ENCODE measurements around the gene INSIG1.

DNA sequence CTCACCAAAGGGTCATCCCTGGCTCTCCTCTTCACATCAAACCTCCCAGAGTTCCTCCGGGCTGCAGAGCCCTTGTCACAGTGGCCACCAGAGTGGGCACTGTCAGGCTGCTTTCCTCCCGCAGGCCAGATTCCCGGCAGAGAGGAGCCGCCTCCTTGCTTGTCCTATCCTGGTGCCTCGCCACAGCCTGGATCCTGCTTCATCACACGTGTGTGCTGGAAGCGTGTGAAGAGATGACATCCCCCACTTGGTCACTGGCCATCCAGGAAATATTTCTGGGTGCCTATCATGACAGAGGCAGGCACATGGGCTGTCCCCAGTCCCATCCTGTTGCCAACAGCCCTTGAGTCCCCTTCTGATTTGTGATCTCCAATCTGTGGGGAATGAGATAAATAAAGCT lies 15.0 kb downstream of the INSIG1 start:
- TF ChIP-seq TEAD4 (CRISPR knock-in tag; IDR thresholded peaks at IDR 0.05) (no peak), OVOL2 (CRISPR knock-in tag; IDR thresholded peaks at IDR 0.05; ENCODE audit: borderline replicate concordance) (no peak), CREM (CRISPR knock-in tag; IDR thresholded peaks at IDR 0.05) (no peak), NFE2L1 (CRISPR knock-in tag; IDR thresholded peaks at IDR 0.05) (no peak)
- TF ChIP-seq, protein P1, sequence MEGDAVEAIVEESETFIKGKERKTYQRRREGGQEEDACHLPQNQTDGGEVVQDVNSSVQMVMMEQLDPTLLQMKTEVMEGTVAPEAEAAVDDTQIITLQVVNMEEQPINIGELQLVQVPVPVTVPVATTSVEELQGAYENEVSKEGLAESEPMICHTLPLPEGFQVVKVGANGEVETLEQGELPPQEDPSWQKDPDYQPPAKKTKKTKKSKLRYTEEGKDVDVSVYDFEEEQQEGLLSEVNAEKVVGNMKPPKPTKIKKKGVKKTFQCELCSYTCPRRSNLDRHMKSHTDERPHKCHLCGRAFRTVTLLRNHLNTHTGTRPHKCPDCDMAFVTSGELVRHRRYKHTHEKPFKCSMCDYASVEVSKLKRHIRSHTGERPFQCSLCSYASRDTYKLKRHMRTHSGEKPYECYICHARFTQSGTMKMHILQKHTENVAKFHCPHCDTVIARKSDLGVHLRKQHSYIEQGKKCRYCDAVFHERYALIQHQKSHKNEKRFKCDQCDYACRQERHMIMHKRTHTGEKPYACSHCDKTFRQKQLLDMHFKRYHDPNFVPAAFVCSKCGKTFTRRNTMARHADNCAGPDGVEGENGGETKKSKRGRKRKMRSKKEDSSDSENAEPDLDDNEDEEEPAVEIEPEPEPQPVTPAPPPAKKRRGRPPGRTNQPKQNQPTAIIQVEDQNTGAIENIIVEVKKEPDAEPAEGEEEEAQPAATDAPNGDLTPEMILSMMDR (IDR thresholded peaks at IDR 0.05) = no peak
- TF ChIP-seq, protein P2, sequence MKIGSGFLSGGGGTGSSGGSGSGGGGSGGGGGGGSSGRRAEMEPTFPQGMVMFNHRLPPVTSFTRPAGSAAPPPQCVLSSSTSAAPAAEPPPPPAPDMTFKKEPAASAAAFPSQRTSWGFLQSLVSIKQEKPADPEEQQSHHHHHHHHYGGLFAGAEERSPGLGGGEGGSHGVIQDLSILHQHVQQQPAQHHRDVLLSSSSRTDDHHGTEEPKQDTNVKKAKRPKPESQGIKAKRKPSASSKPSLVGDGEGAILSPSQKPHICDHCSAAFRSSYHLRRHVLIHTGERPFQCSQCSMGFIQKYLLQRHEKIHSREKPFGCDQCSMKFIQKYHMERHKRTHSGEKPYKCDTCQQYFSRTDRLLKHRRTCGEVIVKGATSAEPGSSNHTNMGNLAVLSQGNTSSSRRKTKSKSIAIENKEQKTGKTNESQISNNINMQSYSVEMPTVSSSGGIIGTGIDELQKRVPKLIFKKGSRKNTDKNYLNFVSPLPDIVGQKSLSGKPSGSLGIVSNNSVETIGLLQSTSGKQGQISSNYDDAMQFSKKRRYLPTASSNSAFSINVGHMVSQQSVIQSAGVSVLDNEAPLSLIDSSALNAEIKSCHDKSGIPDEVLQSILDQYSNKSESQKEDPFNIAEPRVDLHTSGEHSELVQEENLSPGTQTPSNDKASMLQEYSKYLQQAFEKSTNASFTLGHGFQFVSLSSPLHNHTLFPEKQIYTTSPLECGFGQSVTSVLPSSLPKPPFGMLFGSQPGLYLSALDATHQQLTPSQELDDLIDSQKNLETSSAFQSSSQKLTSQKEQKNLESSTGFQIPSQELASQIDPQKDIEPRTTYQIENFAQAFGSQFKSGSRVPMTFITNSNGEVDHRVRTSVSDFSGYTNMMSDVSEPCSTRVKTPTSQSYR (CRISPR knock-in tag; IDR thresholded peaks at IDR 0.05) = no peak
- TF ChIP-seq, protein P3, sequence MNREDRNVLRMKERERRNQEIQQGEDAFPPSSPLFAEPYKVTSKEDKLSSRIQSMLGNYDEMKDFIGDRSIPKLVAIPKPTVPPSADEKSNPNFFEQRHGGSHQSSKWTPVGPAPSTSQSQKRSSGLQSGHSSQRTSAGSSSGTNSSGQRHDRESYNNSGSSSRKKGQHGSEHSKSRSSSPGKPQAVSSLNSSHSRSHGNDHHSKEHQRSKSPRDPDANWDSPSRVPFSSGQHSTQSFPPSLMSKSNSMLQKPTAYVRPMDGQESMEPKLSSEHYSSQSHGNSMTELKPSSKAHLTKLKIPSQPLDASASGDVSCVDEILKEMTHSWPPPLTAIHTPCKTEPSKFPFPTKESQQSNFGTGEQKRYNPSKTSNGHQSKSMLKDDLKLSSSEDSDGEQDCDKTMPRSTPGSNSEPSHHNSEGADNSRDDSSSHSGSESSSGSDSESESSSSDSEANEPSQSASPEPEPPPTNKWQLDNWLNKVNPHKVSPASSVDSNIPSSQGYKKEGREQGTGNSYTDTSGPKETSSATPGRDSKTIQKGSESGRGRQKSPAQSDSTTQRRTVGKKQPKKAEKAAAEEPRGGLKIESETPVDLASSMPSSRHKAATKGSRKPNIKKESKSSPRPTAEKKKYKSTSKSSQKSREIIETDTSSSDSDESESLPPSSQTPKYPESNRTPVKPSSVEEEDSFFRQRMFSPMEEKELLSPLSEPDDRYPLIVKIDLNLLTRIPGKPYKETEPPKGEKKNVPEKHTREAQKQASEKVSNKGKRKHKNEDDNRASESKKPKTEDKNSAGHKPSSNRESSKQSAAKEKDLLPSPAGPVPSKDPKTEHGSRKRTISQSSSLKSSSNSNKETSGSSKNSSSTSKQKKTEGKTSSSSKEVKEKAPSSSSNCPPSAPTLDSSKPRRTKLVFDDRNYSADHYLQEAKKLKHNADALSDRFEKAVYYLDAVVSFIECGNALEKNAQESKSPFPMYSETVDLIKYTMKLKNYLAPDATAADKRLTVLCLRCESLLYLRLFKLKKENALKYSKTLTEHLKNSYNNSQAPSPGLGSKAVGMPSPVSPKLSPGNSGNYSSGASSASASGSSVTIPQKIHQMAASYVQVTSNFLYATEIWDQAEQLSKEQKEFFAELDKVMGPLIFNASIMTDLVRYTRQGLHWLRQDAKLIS (CRISPR knock-in tag; IDR thresholded peaks at IDR 0.05; ENCODE audit: borderline replicate concordance) = no peak
- TF ChIP-seq, protein P4, sequence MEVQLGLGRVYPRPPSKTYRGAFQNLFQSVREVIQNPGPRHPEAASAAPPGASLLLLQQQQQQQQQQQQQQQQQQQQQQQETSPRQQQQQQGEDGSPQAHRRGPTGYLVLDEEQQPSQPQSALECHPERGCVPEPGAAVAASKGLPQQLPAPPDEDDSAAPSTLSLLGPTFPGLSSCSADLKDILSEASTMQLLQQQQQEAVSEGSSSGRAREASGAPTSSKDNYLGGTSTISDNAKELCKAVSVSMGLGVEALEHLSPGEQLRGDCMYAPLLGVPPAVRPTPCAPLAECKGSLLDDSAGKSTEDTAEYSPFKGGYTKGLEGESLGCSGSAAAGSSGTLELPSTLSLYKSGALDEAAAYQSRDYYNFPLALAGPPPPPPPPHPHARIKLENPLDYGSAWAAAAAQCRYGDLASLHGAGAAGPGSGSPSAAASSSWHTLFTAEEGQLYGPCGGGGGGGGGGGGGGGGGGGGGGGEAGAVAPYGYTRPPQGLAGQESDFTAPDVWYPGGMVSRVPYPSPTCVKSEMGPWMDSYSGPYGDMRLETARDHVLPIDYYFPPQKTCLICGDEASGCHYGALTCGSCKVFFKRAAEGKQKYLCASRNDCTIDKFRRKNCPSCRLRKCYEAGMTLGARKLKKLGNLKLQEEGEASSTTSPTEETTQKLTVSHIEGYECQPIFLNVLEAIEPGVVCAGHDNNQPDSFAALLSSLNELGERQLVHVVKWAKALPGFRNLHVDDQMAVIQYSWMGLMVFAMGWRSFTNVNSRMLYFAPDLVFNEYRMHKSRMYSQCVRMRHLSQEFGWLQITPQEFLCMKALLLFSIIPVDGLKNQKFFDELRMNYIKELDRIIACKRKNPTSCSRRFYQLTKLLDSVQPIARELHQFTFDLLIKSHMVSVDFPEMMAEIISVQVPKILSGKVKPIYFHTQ (CRISPR knock-in tag; IDR thresholded peaks at IDR 0.05) = no peak
- TF ChIP-seq, protein P5, sequence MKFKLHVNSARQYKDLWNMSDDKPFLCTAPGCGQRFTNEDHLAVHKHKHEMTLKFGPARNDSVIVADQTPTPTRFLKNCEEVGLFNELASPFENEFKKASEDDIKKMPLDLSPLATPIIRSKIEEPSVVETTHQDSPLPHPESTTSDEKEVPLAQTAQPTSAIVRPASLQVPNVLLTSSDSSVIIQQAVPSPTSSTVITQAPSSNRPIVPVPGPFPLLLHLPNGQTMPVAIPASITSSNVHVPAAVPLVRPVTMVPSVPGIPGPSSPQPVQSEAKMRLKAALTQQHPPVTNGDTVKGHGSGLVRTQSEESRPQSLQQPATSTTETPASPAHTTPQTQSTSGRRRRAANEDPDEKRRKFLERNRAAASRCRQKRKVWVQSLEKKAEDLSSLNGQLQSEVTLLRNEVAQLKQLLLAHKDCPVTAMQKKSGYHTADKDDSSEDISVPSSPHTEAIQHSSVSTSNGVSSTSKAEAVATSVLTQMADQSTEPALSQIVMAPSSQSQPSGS (CRISPR knock-in tag; IDR thresholded peaks at IDR 0.05; ENCODE audit: borderline replicate concordance, low read depth) = no peak
- TF ChIP-seq, protein P6, sequence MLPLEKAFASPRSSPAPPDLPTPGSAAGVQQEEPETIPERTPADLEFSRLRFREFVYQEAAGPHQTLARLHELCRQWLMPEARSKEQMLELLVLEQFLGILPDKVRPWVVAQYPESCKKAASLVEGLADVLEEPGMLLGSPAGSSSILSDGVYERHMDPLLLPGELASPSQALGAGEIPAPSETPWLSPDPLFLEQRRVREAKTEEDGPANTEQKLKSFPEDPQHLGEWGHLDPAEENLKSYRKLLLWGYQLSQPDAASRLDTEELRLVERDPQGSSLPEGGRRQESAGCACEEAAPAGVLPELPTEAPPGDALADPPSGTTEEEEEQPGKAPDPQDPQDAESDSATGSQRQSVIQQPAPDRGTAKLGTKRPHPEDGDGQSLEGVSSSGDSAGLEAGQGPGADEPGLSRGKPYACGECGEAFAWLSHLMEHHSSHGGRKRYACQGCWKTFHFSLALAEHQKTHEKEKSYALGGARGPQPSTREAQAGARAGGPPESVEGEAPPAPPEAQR (CRISPR knock-in tag; IDR thresholded peaks at IDR 0.05) = no peak
- TF ChIP-seq, protein P7, sequence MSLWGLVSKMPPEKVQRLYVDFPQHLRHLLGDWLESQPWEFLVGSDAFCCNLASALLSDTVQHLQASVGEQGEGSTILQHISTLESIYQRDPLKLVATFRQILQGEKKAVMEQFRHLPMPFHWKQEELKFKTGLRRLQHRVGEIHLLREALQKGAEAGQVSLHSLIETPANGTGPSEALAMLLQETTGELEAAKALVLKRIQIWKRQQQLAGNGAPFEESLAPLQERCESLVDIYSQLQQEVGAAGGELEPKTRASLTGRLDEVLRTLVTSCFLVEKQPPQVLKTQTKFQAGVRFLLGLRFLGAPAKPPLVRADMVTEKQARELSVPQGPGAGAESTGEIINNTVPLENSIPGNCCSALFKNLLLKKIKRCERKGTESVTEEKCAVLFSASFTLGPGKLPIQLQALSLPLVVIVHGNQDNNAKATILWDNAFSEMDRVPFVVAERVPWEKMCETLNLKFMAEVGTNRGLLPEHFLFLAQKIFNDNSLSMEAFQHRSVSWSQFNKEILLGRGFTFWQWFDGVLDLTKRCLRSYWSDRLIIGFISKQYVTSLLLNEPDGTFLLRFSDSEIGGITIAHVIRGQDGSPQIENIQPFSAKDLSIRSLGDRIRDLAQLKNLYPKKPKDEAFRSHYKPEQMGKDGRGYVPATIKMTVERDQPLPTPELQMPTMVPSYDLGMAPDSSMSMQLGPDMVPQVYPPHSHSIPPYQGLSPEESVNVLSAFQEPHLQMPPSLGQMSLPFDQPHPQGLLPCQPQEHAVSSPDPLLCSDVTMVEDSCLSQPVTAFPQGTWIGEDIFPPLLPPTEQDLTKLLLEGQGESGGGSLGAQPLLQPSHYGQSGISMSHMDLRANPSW (CRISPR knock-in tag; conservative IDR thresholded peaks at IDR 0.05; ENCODE audit: low read depth) = no peak

Data from WTC11 (cell line).